Hepatocyte (in vitro differentiated cells): Measurements from ENCODE around the gene FLOT1. TPM values are rescaled to one million over a fixed set of nuclear protein-coding genes. Genes with fewer than 3 reads are reported as not detected.
A peak's percentile ranks its signal among the peaks of the same experiment; 100 is the strongest.

Experiments used
- DNase-seq: peaks from one replicate; pipeline ENCODE4 v3.0.0-alpha.2; 2016; ENCODE audit warnings: low spot score
- H2AFZ ChIP-seq: fragments of 200-600 bp; sonication (generic); 2 replicates; pipeline ENCODE4 v1.6.0; 2016; ENCODE audit warnings: antibody characterized with exemption, mild to moderate bottlenecking
- H3K27ac ChIP-seq: fragments of 200-600 bp; sonication (generic); 2 replicates; pipeline ENCODE4 v1.5.1; 2016; ENCODE audit warnings: mild to moderate bottlenecking
- H3K27me3 ChIP-seq: fragments of 200-600 bp; sonication (generic); 2 replicates; pipeline ENCODE4 v1.6.1; 2016
- H3K36me3 ChIP-seq: fragments of 200-600 bp; sonication (generic); replicated peaks from 2 replicates; pipeline ENCODE4 v1.5.1; 2016; ENCODE audit warnings: low read depth; ENCODE audit not compliant: insufficient read depth
- H3K4me1 ChIP-seq: fragments of 200-600 bp; sonication (generic); 2 replicates; pipeline ENCODE4 v1.5.1; 2016; ENCODE audit warnings: mild to moderate bottlenecking, moderate library complexity; ENCODE audit not compliant: insufficient read depth
- H3K4me2 ChIP-seq: fragments of 200-600 bp; sonication (generic); 2 replicates; pipeline ENCODE4 v1.6.0; 2016
- H3K4me3 ChIP-seq: fragments of 200-600 bp; sonication (generic); 2 replicates; pipeline ENCODE4 v1.5.1; 2016; ENCODE audit warnings: mild to moderate bottlenecking
- H3K79me2 ChIP-seq: fragments of 200-600 bp; sonication (generic); 2 replicates; pipeline ENCODE4 v1.6.0; 2017; ENCODE audit warnings: mild to moderate bottlenecking
- H3K9me2 ChIP-seq: fragments of 200-600 bp; sonication (generic); replicated peaks from 2 replicates; pipeline ENCODE4 v1.6.0; 2017; ENCODE audit warnings: mild to moderate bottlenecking; ENCODE audit not compliant: insufficient read depth
- H3K9me3 ChIP-seq: fragments of 200-600 bp; sonication (generic); 2 replicates; pipeline ENCODE4 v1.5.1; 2016; ENCODE audit warnings: low read depth, mild to moderate bottlenecking
- H4K20me1 ChIP-seq: fragments of 200-600 bp; sonication (generic); 2 replicates; pipeline ENCODE4 v1.6.0; 2016; ENCODE audit warnings: mild to moderate bottlenecking; ENCODE audit not compliant: insufficient read depth, poor library complexity, severe bottlenecking
- CTCF ChIP-seq: fragments of 200-600 bp; sonication (generic); IDR thresholded peaks from 2 replicates; pipeline ENCODE4 v1.5.1; 2016; ENCODE audit warnings: antibody characterized with exemption, mild to moderate bottlenecking; ENCODE audit not compliant: poor library complexity
- EZH2 ChIP-seq: fragments of 200-600 bp; sonication (generic); IDR thresholded peaks from 2 replicates; pipeline ENCODE4 v1.6.1; 2016; ENCODE audit warnings: antibody characterized with exemption, mild to moderate bottlenecking, borderline replicate concordance
- EZH2phosphoT487 ChIP-seq: fragments of 200-600 bp; sonication (generic); IDR thresholded peaks from one replicate; pipeline ENCODE4 v1.6.1; 2018; ENCODE audit warnings: antibody characterized with exemption, mild to moderate bottlenecking, low read depth, moderate library complexity; ENCODE audit not compliant: unreplicated experiment, severe bottlenecking
- WGBS: methylation state at CpG from one replicate; pipeline ENCODE4 v1.1.6; 2016; ENCODE audit warnings: low lambda C conversion rate; ENCODE audit errors: missing lambda C conversion rate; 5-methylcytosine and 5-hydroxymethylcytosine counted together
- polyA plus RNA-seq: library from polyadenylated mRNA; unstranded; fragments of >200 nt; fragmentation: Nextera tagmentation; extraction: Ambion mirVana; gene quantifications from 2 replicates; pipeline ENCODE4 v1.2.1, GENCODE V29; 2016
- total RNA-seq: library from RNA; depleted of rRNA; stranded (reverse); fragments of >200 nt; gene quantifications from 2 replicates; pipeline ENCODE4 v1.2.3, GENCODE V29; 2014

FLOT1 gene
- total and polyA plus RNA-seq, 2 experiments from 2014 or later, result 93.5 to 144 TPM

DNA sequence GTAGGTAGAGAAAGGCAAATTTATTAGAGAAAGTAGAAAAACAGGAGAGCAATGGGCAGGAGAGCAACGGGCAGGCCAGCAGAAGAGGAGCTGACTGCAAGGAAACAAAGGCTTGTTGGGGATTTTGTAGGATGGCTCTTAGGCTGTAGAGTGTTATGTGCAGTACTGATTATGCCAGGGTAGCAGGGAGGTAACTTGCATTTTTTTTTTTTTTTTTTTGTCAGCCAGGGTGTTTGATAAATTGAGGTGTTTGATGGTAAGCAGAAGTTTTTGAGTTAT is 38.1 kb upstream of the FLOT1 start:
- H3K36me3 ChIP-seq, result no peaks in the 10 kb centered on the region
- no peak overlapping the region for H3K4me2 ChIP-seq
- no peaks in the 10 kb centered on the region for H3K9me3 ChIP-seq
- H3K9me2 ChIP-seq, result no peaks in the 10 kb centered on the region
- no peak overlapping the region for H2AFZ ChIP-seq
- peaks cover 43% of the 10 kb centered on the region for H3K4me1 ChIP-seq
- TF ChIP-seq EZH2phosphoT487, result no peak
- DNase-seq, result no peak
- no peaks in the 10 kb centered on the region for H3K79me2 ChIP-seq
- peak overlapping the region; percentile 92 for H3K27ac ChIP-seq
- 86% methylated on average over 1 of the region's 1 CpG for WGBS
- no peaks in the 10 kb centered on the region for H4K20me1 ChIP-seq
- H3K4me3 ChIP-seq, result no peak overlapping the region
- no peaks in the 10 kb centered on the region for H3K27me3 ChIP-seq

- Histone ChIP-seq H2AFZ (no peak overlapping the region), H3K27me3 (no peaks in the 10 kb centered on the region), H3K9me3 (no peaks in the 10 kb centered on the region), H3K4me2 (peak overlapping the region; percentile 19), H3K79me2 (no peaks in the 10 kb centered on the region), H4K20me1 (no peaks in the 10 kb centered on the region), H3K9me2 (no peaks in the 10 kb centered on the region), H3K4me3 (no peak overlapping the region), H3K27ac (peak overlapping the region; percentile 92), H3K4me1 (peaks cover 43% of the 10 kb centered on the region), H3K36me3 (no peaks in the 10 kb centered on the region)
- DNase-seq, result no peak
- TF ChIP-seq CTCF (no peak), EZH2 (no peak), EZH2phosphoT487 (no peak)
- 87% methylated on average over 10 of the region's 10 CpGs for WGBS
These were observed 37.6 kb upstream of the FLOT1 start for GRCh38 chr6:30779850-30780641.

- Histone ChIP-seq H3K4me2 (no peak overlapping the region), H4K20me1 (no peaks in the 10 kb centered on the region), H3K36me3 (no peaks in the 10 kb centered on the region), H3K27me3 (no peaks in the 10 kb centered on the region), H3K4me3 (no peak overlapping the region), H3K9me2 (no peaks in the 10 kb centered on the region), H3K4me1 (peaks cover 43% of the 10 kb centered on the region), H3K9me3 (no peaks in the 10 kb centered on the region), H3K27ac (peak overlapping the region; percentile 92), H3K79me2 (no peaks in the 10 kb centered on the region), H2AFZ (no peak overlapping the region)
- no peak for DNase-seq
- 82% methylated on average over 3 of the region's 3 CpGs for WGBS
- no peak for TF ChIP-seq EZH2
These were observed 35.6 kb upstream of the FLOT1 start for GRCh38 chr6:30778001-30778635.

GRCh38 chr6:30777155-30777485 is 34.6 kb upstream of the FLOT1 start:
- DNase-seq, result no peak
- H3K4me1 ChIP-seq, result peaks cover 33% of the 10 kb centered on the region
- H4K20me1 ChIP-seq, result no peaks in the 10 kb centered on the region
- peak overlapping the region; percentile 61 for H3K27ac ChIP-seq
- no peaks in the 10 kb centered on the region for H3K27me3 ChIP-seq
- H3K79me2 ChIP-seq, result no peaks in the 10 kb centered on the region
- no peaks in the 10 kb centered on the region for H3K9me2 ChIP-seq
- H3K36me3 ChIP-seq, result no peaks in the 10 kb centered on the region
- no peaks in the 10 kb centered on the region for H3K9me3 ChIP-seq
- no peak overlapping the region for H3K4me3 ChIP-seq
- 85% methylated on average over 3 of the region's 3 CpGs for WGBS
- TF ChIP-seq EZH2 (no peak), CTCF (no peak), EZH2phosphoT487 (no peak)
- H3K4me2 ChIP-seq, result no peak overlapping the region
- H2AFZ ChIP-seq, result no peak overlapping the region
